ENCODE results near the gene HLA-G. TPM values are rescaled to one million over a fixed set of nuclear protein-coding genes. Genes with fewer than 3 reads are reported as not detected.

Gene HLA-G
- total RNA-seq, 2 donors from 2014 or later = 1.8 TPM; not detected in 1

DNA sequence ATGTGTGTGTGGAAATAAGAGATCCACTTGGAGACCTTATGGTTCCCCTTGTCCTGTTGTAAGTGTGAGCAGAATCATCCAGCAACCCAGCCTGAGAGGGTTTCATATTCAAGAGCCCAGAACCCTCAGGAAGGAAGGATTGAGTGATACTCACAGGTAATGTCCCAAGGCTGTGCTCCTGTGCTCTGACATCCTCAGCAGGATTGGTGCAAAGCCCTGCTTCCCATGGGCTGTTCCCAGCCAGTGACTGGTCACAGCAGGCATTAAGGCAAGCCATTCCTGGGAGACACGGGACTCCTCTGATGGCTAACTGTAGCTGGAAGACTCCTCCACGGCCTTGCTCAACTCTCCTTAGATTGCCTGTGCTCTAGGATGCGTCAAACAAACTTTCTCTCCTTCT, 33.8 kb upstream of the HLA-G start:
- intact Hi-C loops (cut with DNase I) = loop anchor here (5.0 kb wide), 1 partner anchor 41 kb away; no protein-coding TSS in a partner anchor

GRCh38 chr6:29796026-29796425, 31.6 kb upstream of the HLA-G start:
- Histone ChIP-seq H3K36me3 (no peaks in the 10 kb centered on the region), H3K27ac (no peak overlapping the region), H3K27me3 (replicated peaks; ENCODE audit: insufficient read depth) (no peaks in the 10 kb centered on the region), H3K4me1 (replicated peaks) (no peaks in the 10 kb centered on the region), H3K9me3 (no peaks in the 10 kb centered on the region), H3K4me3 (no peak overlapping the region)
- intact Hi-C loops (cut with DNase I) = no loop called here
- TF ChIP-seq, protein P1, sequence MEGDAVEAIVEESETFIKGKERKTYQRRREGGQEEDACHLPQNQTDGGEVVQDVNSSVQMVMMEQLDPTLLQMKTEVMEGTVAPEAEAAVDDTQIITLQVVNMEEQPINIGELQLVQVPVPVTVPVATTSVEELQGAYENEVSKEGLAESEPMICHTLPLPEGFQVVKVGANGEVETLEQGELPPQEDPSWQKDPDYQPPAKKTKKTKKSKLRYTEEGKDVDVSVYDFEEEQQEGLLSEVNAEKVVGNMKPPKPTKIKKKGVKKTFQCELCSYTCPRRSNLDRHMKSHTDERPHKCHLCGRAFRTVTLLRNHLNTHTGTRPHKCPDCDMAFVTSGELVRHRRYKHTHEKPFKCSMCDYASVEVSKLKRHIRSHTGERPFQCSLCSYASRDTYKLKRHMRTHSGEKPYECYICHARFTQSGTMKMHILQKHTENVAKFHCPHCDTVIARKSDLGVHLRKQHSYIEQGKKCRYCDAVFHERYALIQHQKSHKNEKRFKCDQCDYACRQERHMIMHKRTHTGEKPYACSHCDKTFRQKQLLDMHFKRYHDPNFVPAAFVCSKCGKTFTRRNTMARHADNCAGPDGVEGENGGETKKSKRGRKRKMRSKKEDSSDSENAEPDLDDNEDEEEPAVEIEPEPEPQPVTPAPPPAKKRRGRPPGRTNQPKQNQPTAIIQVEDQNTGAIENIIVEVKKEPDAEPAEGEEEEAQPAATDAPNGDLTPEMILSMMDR (IDR thresholded peaks at IDR 0.05) = no peak
- no peak for TF ChIP-seq POLR2A (IDR thresholded peaks at IDR 0.05)
- TF ChIP-seq POLR2AphosphoS5 (IDR thresholded peaks at IDR 0.05) = no peak
- DNase-seq (ENCODE audit: low spot score) = no peak
- WGBS = 44% methylated on average over 2 of the region's 2 CpGs

More for the DNA sequence above, 33.8 kb upstream of the HLA-G start:
- Histone ChIP-seq H3K9me3 (no peaks in the 10 kb centered on the region), H3K4me1 (replicated peaks) (no peaks in the 10 kb centered on the region), H3K27me3 (replicated peaks; ENCODE audit: insufficient read depth) (no peaks in the 10 kb centered on the region), H3K36me3 (no peaks in the 10 kb centered on the region), H3K27ac (no peak overlapping the region), H3K4me3 (no peak overlapping the region)
- 52% methylated on average over 3 of the region's 3 CpGs for WGBS
- no peak for DNase-seq (ENCODE audit: low spot score)
- TF ChIP-seq POLR2AphosphoS5 (IDR thresholded peaks at IDR 0.05) (no peak), POLR2A (IDR thresholded peaks at IDR 0.05) (no peak)
- TF ChIP-seq, protein P1 (IDR thresholded peaks at IDR 0.05) = no peak

GRCh38 chr6:29797135-29797534, 30.5 kb upstream of the HLA-G start:
- Histone ChIP-seq H3K4me1 (replicated peaks) (no peaks in the 10 kb centered on the region), H3K9me3 (no peaks in the 10 kb centered on the region), H3K27me3 (replicated peaks; ENCODE audit: insufficient read depth) (no peaks in the 10 kb centered on the region), H3K36me3 (no peaks in the 10 kb centered on the region), H3K27ac (no peak overlapping the region), H3K4me3 (no peak overlapping the region)
- no peak for DNase-seq (ENCODE audit: low spot score)
- intact Hi-C loops (cut with DNase I) = no loop called here
- no peak for TF ChIP-seq POLR2A (IDR thresholded peaks at IDR 0.05)
- TF ChIP-seq POLR2AphosphoS5 (IDR thresholded peaks at IDR 0.05) = no peak
- TF ChIP-seq, protein P1 (IDR thresholded peaks at IDR 0.05) = no peak
- WGBS = 57% methylated on average over 2 of the region's 2 CpGs

- Histone ChIP-seq H3K36me3 (no peaks in the 10 kb centered on the region), H3K9me3 (no peaks in the 10 kb centered on the region), H3K27me3 (replicated peaks; ENCODE audit: insufficient read depth) (no peaks in the 10 kb centered on the region), H3K4me3 (no peak overlapping the region), H3K4me1 (replicated peaks) (no peaks in the 10 kb centered on the region), H3K27ac (no peak overlapping the region)
- TF ChIP-seq, protein P1 (IDR thresholded peaks at IDR 0.05) = no peak
- TF ChIP-seq POLR2AphosphoS5 (IDR thresholded peaks at IDR 0.05) (no peak), POLR2A (IDR thresholded peaks at IDR 0.05) (no peak)
- 93% methylated on average over 5 of the region's 5 CpGs for WGBS
- no peak for DNase-seq (ENCODE audit: low spot score)
- intact Hi-C loops (cut with DNase I) = no loop called here
Observed at GRCh38 chr6:29797966-29798365, 29.7 kb upstream of the HLA-G start.

DNA sequence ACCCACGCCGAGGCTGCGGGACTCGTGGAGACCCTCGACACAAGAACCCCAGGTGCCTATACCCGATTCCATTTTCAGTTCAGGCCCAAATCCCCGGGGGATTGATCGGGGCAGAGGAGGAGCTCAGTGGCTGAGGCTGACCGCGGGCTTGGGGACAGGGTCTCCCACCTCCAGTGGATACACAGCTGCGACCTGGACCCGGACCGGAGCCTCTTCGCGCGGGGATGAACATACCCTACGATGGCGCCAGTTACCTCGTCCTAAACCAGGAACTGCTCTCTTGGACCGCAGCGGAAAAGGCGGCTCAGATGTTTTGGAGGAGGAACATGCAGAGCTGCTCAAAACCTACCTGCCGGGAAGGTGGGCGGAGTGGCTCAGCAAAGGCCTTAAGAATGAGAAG, 27.4 kb upstream of the HLA-G start:
- Histone ChIP-seq H3K4me1 (replicated peaks) (no peaks in the 10 kb centered on the region), H3K9me3 (no peaks in the 10 kb centered on the region), H3K27ac (no peak overlapping the region), H3K4me3 (no peak overlapping the region), H3K36me3 (no peaks in the 10 kb centered on the region), H3K27me3 (replicated peaks; ENCODE audit: insufficient read depth) (no peaks in the 10 kb centered on the region)
- no peak for DNase-seq (ENCODE audit: low spot score)
- TF ChIP-seq, protein P1 (IDR thresholded peaks at IDR 0.05) = no peak
- TF ChIP-seq POLR2A (IDR thresholded peaks at IDR 0.05) (no peak), POLR2AphosphoS5 (IDR thresholded peaks at IDR 0.05) (no peak)
- WGBS = 91% methylated on average over 19 of the region's 24 CpGs
- intact Hi-C loops (cut with DNase I) = no loop called here

Measured in prostate gland (tissue), 2 donors.